Measurements from ENCODE around the gene SERPINB8. TPM values are rescaled to one million over a fixed set of nuclear protein-coding genes. Genes with fewer than 3 reads are reported as not detected.

SERPINB8 gene
- total and polyA plus RNA-seq, 10 donors, result 4.6 to 23.4 (median 14.5) TPM

DNA sequence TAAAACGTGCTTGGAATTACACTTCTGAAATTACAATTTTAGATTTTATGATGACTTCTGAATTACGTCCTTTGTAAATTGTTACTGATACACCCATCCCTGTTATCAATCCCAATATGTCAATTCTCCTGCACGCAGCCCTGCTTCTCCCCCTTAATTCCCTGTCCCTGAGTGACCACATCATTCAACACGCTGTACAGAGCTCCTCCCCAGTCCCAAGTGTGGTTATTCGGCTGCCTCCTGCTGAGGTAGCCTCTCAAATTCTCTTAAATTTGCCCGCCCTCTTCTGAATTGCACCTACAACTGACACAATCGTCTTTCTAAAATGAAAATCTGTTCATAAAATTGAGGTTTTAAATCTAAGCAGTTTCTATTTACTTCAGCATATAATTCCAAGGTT, 10.1 kb downstream of the SERPINB8 start:
- H3K27me3 ChIP-seq (replicated peaks in 1 of 7), result no peaks in the 10 kb centered on the region
- H3K9me3 ChIP-seq, result no peaks in the 10 kb centered on the region
- WGBS, 5 donors, result 69 to 82% (median 72%) methylated on average over 7 of the region's 7 CpGs
- TF ChIP-seq CTCF (IDR thresholded peaks at IDR 0.05 in 8 of 11, conservative IDR thresholded peaks at IDR 0.05 in 3 of 11) (no peak), POLR2A (IDR thresholded peaks at IDR 0.05) (no peak), POLR2AphosphoS5 (IDR thresholded peaks at IDR 0.05) (no peak)
- DNase-seq, result no peak
- peak overlapping the region in 4 of 8 donors; percentile 34 to 54 (median 46) for H3K27ac ChIP-seq
- intact Hi-C loops (cut with DNase I; ENCODE audit: low total_unique reads), result loop anchor here (10.0 kb wide), 1 partner anchor 455 kb away; no protein-coding TSS in a partner anchor
- H3K4me1 ChIP-seq, result peaks cover 3 to 72% (median 35%) of the 10 kb centered on the region in 6 donors
- H3K4me3 ChIP-seq, result peak overlapping the region in 1 of 8 donors; percentile 18
- peaks cover 0 to 53% (median 32%) of the 10 kb centered on the region in 6 donors for H3K36me3 ChIP-seq

- H3K27me3 ChIP-seq (replicated peaks in 1 of 7), result no peaks in the 10 kb centered on the region
- no peaks in the 10 kb centered on the region for H3K9me3 ChIP-seq
- peaks cover 3 to 62% (median 26%) of the 10 kb centered on the region in 6 donors for H3K4me1 ChIP-seq
- H3K27ac ChIP-seq, result peak overlapping the region in 3 of 8 donors; percentile 11 to 46 (median 38)
- no peak for DNase-seq
- H3K4me3 ChIP-seq, result no peak overlapping the region
- TF ChIP-seq CTCF (IDR thresholded peaks at IDR 0.05 in 8 of 11, conservative IDR thresholded peaks at IDR 0.05 in 3 of 11) (no peak), POLR2A (IDR thresholded peaks at IDR 0.05) (no peak), POLR2AphosphoS5 (IDR thresholded peaks at IDR 0.05) (no peak)
- 46 to 76% (median 64%) methylated on average over 6 of the region's 6 CpGs for WGBS, 5 donors
- intact Hi-C loops (cut with DNase I; ENCODE audit: low total_unique reads), result loop anchor here (10.0 kb wide), 1 partner anchor 456 kb away; no protein-coding TSS in a partner anchor
- H3K36me3 ChIP-seq, result peaks cover 0 to 62% (median 41%) of the 10 kb centered on the region in 6 donors
These were observed 11.1 kb downstream of the SERPINB8 start for GRCh38 chr18:63980896-63981460.

DNA sequence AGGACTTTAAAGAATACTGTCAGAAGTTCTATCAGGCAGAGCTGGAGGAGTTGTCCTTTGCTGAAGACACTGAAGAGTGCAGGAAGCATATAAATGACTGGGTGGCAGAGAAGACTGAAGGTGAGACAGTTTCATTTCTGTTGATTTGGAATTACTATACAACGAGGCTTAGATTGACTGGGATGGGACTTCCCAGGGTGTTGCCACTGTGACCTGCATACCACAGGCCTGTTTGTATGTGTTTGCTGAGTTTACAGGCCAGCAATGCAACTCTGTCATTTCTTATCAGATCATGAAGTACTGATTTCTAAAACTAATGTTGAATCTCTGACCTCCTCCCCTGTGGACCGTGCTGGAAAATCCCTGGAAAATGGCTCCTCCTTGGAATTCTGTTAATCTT, 11.8 kb downstream of the SERPINB8 start:
- TF ChIP-seq POLR2AphosphoS5 (IDR thresholded peaks at IDR 0.05), result no peak
- TF ChIP-seq POLR2A (IDR thresholded peaks at IDR 0.05), result no peak
- TF ChIP-seq CTCF (IDR thresholded peaks at IDR 0.05 in 8 of 11, conservative IDR thresholded peaks at IDR 0.05 in 3 of 11), result no peak
- no peaks in the 10 kb centered on the region for H3K9me3 ChIP-seq
- peaks cover 3 to 55% (median 19%) of the 10 kb centered on the region in 6 donors for H3K4me1 ChIP-seq
- 47 to 78% (median 53%) methylated on average over 2 of the region's 2 CpGs for WGBS, 5 donors
- intact Hi-C loops (cut with DNase I; ENCODE audit: low total_unique reads), result loop anchor here (10.0 kb wide), 1 partner anchor 457 kb away; no protein-coding TSS in a partner anchor
- H3K27ac ChIP-seq, result no peak overlapping the region
- H3K4me3 ChIP-seq, result no peak overlapping the region
- DNase-seq, result no peak
- H3K36me3 ChIP-seq, result peaks cover 0 to 70% (median 45%) of the 10 kb centered on the region in 6 donors
- H3K27me3 ChIP-seq (replicated peaks in 1 of 7), result no peaks in the 10 kb centered on the region

- no peak for TF ChIP-seq CTCF (IDR thresholded peaks at IDR 0.05 in 8 of 11, conservative IDR thresholded peaks at IDR 0.05 in 3 of 11)
- TF ChIP-seq POLR2AphosphoS5 (IDR thresholded peaks at IDR 0.05), result no peak
- no peak for TF ChIP-seq POLR2A (IDR thresholded peaks at IDR 0.05)
- Histone ChIP-seq H3K4me1 (peaks cover 3 to 48% (median 19%) of the 10 kb centered on the region in 6 donors), H3K4me3 (no peak overlapping the region), H3K9me3 (no peaks in the 10 kb centered on the region), H3K27me3 (replicated peaks in 1 of 7) (no peaks in the 10 kb centered on the region), H3K36me3 (peaks cover 0 to 76% (median 50%) of the 10 kb centered on the region in 6 donors), H3K27ac (no peak overlapping the region)
- DNase-seq, result no peak
- intact Hi-C loops (cut with DNase I; ENCODE audit: low total_unique reads), result loop anchor here (10.0 kb wide), 1 partner anchor 458 kb away; no protein-coding TSS in a partner anchor
- 67 to 86% (median 78%) methylated on average over 3 of the region's 3 CpGs for WGBS, 5 donors
These were observed 12.5 kb downstream of the SERPINB8 start for GRCh38 chr18:63982361-63982760.

Data from spleen (tissue), 11 donors.